ENCODE results near the gene HECTD4.
"Not testable (repeated sequence)": the region's sequence is repeated elsewhere in the genome, so short reads cannot be mapped to it uniquely, and the experiment has no call there.

The HECTD4 gene

GRCh38 chr12:112407683-112408082 lies 25.5 kb upstream of the HECTD4 start:
- DNase-seq (ENCODE audit: low read depth in 2 of 2), result not testable (repeated sequence)

GRCh38 chr12:112406519-112407488 lies 24.6 kb upstream of the HECTD4 start:
- DNase-seq (ENCODE audit: low read depth in 2 of 2), result no peak

DNA sequence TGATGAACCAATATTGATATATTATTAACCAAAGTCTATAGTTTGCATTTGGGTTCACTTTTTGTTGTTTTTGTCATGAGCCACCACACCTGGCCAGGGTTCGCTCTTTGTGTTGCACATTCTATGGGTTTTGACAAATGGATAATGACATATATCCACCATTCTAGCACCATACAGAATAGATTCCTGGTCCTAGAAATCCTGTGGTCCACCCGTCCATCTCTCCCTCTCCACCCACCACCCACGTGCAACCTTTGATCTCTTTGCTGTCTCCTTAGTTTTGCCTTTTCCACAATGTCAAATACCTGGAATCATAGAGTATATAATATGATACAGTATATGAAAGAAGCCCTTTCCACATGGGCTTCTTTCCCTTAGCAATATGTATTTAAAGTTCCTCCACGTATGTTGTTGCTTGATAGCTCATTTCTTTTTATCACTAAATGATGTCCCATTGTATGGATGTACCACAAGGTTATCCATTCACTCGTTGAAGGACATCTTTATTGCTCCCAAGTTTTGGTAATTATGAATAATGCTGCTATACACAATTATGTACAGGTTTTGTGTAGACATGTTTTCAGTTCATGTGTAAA lies 19.8 kb upstream of the HECTD4 start:
- no peak for DNase-seq (ENCODE audit: low read depth in 2 of 2)

DNA sequence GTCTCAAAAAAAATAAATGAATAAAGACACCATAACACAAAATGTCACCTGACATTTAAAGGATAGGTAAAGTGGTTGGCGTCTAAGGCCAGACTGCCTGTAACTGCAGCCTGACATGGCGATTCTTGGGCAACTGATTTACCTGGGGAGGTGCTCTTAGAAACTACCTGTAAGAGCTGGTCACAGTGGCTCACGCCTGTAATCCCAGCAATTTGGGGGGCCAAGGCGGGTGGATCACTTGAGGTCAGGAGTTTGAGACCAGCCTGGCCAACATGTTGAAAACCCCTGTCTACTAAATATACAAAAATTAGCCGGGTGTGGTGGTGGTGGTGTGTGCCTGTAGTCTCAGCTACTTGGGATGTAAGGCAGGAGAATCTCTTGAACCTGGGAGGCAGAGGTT lies 18.8 kb upstream of the HECTD4 start:
- no peak for DNase-seq (ENCODE audit: low read depth in 2 of 2)

DNA sequence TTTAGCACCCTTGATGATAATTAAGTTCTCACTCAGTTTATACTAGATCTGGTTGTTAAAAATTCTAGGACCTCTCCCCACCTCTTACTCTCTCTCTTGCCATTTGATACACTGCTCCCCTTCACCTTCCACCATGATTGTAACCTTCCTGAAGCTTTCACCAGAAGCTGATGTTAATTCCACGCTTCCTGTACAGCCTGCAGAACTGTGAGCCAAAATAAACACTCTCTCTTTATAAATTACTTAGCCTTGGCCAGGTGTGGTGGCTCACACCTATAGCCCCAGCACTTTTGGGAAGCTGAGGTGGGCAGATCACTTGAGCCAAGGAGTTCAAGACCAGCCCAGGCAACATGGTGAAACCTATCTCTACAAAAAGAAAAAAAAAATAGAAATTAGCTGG lies 11.1 kb upstream of the HECTD4 start:
- DNase-seq (ENCODE audit: low read depth in 2 of 2), result no peak

DNA sequence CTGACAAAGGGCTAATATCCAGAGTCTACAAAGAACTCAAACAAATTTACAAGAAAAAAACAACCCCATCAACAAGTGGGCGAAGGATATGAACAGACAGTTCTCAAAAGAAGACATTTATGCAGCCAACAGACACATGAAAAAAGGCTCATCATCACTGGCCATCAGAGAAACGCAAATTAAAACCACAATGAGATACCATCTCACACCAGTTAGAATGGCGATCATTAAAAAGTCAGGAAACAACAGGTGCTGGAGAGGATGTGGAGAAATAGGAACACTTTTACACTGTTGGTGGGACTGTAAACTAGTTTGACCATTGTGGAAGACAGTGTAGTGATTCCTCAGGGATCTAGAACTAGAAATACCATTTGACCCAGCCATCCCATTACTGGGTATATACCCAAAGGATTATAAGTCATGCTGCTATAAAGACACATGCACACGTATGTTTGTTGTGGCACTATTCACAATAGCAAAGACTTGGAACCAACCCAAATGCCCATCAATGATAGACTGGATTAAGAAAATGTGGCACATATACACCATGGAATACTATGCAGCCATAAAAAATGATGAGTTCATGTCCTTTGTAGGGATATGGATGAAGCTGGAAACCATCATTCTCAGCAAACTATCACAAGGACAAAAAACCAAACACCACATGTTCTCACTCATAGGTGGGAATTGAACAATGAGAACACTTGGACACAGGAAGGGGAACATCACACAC lies 7.9 kb upstream of the HECTD4 start:
- DNase-seq (ENCODE audit: low read depth in 2 of 2), result not testable (repeated sequence)

DNA sequence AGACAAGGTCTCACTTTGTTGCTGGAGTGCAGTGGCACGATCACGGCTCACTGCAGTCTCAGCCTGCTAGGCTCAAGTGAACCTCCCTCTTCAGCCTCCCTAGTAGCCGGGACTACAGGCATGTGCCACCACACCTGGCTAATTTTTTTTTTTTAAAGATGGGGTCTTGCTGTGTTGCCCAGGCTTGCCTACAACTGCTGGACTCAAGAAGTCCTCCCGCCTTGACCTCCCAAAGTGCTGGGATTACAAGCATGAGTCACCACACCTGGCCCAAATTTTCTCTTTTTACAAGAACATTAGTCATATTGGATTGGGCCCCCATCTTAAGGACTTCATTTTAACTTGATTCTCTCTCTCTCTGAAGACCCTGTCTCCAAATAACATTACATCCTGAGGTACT lies 7.0 kb upstream of the HECTD4 start:
- DNase-seq (ENCODE audit: low read depth in 2 of 2), result no peak

DNA sequence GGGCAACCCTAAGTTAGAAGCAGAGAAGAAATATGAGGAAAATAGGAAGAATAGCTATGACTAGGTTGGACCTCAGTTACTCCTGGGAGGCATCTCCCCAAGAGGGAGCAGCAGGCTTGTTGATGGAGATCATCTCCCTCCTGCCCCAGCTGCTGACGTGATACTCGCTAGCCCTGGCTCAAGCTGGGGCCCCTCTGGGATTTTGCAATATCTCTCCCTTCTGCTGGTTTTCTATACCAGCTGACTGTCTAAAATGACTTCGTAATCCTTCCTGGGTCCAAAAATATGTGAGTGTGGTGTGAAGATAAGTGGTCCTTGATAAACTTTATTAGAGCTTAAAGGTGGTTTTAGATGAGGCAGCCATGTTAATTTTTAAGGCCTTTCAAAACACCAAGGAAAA lies 4.5 kb upstream of the HECTD4 start:
- DNase-seq (ENCODE audit: low read depth in 2 of 2), result no peak

GRCh38 chr12:112382866-112383265 lies 635 bp upstream of the HECTD4 start:
- DNase-seq (ENCODE audit: low read depth in 2 of 2), result no peak

DNA sequence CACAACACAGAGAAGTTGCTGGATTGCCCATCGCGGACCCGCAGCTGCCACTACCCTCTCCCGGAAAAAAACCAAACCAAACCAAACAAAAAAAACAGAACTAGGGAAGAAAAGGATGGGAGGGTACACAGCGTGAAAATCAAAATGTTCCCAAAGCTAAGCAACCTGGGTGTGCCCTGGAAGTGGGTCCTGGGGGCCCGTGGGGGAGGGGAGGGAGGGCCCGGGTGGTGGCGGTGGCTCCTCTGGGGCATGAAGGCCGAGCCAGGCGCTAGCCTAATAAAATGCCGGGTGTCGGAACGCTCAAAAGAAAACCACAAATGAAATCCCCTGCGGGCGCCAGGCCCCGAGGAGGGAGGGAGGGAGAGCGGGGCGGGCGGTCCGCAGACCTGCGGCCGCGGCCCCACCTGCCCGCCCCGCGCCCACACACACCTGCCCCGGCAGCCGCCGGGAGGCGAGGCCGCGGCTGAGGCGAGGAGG lies 787 bp downstream of the HECTD4 start:
- DNase-seq (ENCODE audit: low read depth in 2 of 2), result peak in 1 of 2 donors; percentile 14

GRCh38 chr12:112380663-112381405 lies 1.4 kb downstream of the HECTD4 start:
- no peak for DNase-seq (ENCODE audit: low read depth in 2 of 2)

GRCh38 chr12:112375105-112375504 lies 7.1 kb downstream of the HECTD4 start:
- DNase-seq (ENCODE audit: low read depth in 2 of 2), result no peak

- DNase-seq (ENCODE audit: low read depth in 2 of 2), result no peak
These were observed 8.0 kb downstream of the HECTD4 start for GRCh38 chr12:112374166-112374740.

- no peak for DNase-seq (ENCODE audit: low read depth in 2 of 2)
These were observed 11.2 kb downstream of the HECTD4 start for GRCh38 chr12:112370868-112371510.

DNA sequence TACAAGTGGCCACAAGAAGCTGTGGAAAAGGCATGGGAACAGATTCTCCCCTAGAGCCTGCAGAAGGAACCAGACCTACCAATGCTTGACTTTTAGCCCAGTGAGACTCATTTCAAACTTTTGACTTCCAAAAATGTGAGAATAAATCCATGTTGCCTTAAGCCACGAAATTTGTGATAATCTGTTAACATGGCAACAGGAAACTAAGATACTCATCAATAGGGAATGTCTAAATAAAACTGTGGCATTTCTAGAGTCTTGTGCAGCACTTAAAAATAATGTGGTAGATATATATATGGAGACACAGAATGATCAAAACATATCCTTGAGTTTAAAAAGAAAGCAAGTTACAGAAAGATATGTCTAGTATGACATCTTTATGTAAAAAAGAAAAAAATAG lies 12.0 kb downstream of the HECTD4 start:
- DNase-seq (ENCODE audit: low read depth in 2 of 2), result no peak

DNA sequence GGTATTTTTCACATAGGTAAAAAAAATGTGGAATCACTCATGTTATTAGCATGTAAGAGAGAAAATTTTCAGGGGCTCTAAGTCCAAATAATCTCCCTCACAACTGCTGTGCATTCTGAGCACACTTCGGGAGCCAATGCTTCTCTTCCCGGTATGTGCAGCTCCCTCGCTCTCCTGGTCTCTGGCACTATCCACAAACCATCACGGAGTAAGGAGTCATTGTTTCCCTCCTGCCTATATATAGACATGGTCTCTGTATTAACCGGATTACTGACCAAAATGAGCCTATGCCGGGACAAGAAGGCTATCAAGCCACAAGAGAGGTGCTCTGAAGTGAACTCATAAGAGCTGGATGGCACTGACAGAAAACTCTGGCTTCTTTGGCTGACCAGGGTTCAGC lies 13.4 kb downstream of the HECTD4 start:
- DNase-seq (ENCODE audit: low read depth in 2 of 2), result no peak

DNA sequence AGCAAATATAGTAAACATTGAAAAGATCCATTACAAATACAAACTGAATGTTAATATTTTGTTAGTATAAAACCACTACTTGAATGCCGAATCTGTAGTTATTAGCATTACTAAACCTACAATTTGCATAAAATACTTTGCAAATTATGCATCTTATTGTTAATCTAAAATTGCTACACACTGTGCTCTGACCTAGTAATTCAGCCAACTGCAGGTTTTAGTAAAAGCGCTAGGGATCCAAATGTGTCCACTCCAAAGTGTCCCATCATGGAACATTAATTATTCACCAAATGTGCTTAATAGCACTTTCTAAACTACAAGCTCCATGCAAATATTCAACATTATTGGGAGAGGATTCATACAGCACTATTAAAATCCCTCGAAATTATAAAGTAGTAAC lies 14.3 kb downstream of the HECTD4 start:
- no peak for DNase-seq (ENCODE audit: low read depth in 2 of 2)

GRCh38 chr12:112362310-112362709 lies 19.9 kb downstream of the HECTD4 start:
- no peak for DNase-seq (ENCODE audit: low read depth in 2 of 2)

DNA sequence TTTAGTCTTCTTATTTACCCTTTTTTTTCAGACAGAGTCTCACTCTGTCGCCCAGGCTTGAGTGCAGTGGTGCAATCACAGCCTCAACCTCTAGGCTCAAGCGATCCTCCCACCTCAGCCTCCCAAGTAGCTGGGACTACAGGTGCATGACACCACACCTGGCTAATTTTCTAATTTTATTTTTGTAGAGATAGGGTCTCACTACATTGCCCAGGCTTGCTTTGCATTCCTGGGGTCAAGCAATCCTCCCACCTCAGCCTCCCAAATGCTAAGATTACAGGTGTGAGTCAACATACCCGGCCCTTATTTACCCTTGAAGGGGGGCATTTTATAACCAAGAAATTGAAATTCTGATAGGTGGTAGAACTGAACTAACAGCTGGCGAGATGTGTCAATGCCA lies 21.0 kb downstream of the HECTD4 start:
- DNase-seq (ENCODE audit: low read depth in 2 of 2), result no peak

- no peak for DNase-seq (ENCODE audit: low read depth in 2 of 2)
These were observed 22.9 kb downstream of the HECTD4 start for GRCh38 chr12:112359290-112359689.

DNA sequence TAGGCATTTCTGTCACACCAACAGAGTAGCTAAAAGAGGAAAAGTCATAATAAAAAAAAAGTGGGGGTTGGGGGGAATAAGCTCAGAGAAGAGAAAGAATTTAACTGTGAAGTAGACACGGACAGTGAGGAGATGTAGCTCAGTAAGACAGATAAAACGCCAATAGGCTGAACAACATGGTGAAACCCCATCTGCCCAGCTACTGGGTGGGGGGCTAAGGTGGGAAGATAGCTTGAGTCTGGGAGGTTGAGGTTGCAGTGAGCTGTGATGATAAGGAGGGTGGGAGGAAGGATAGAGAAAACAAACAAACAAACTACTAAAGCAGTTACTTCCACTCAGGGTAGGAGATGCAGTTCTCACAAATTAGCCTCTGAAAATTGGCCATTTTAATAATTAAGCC lies 25.0 kb downstream of the HECTD4 start:
- no peak for DNase-seq (ENCODE audit: low read depth in 2 of 2)

Measured in stimulated activated CD8-positive, alpha-beta memory T cell treated with anti-CD3 and anti-CD28 coated beads, Interleukin-15, amount 100 ng/mL, for 4 hours (primary cell).